Activated T-helper 17 cell treated with anti-CD3 and anti-CD28 coated beads, Interleukin-2, amount 50 U/mL, for 72 hours (primary cell): ENCODE results near the gene AP4M1. TPM values are rescaled to one million over a fixed set of nuclear protein-coding genes. Genes with fewer than 3 reads are reported as not detected.

ENCODE experiments used
- ATAC-seq: fragments of 150-1000 bp; cut with Tn5 transposase; replicated peaks from 2 replicates; pipeline ENCODE4 v1.10.0; 2021; ENCODE audit warnings: mild to moderate bottlenecking, moderate library complexity
- H3K27ac Mint-ChIP-seq: one replicate; pipeline ENCODE4 v1.8.0; 2022; ENCODE audit warnings: mixed read lengths
- H3K27me3 Mint-ChIP-seq: one replicate; pipeline ENCODE4 v1.8.0; 2022; ENCODE audit warnings: mixed read lengths
- H3K36me3 Mint-ChIP-seq: one replicate; pipeline ENCODE4 v1.8.0; 2022; ENCODE audit warnings: low read depth, mild to moderate bottlenecking, mixed read lengths
- H3K4me1 Mint-ChIP-seq: one replicate; pipeline ENCODE4 v1.8.0; 2022; ENCODE audit warnings: mixed read lengths
- H3K4me3 Mint-ChIP-seq: one replicate; pipeline ENCODE4 v1.8.0; 2022; ENCODE audit warnings: mild to moderate bottlenecking, mixed read lengths
- H3K9me3 Mint-ChIP-seq: one replicate; pipeline ENCODE4 v1.8.0; 2022; ENCODE audit warnings: mixed read lengths
- total RNA-seq, 2 donors: library from RNA; stranded (reverse); gene quantifications; one replicate each; pipeline ENCODE4 v1.2.3, GENCODE V29; 2022

The AP4M1 gene
- total RNA-seq, 2 donors from 2014 or later, result 8.2 to 12.7 TPM

DNA sequence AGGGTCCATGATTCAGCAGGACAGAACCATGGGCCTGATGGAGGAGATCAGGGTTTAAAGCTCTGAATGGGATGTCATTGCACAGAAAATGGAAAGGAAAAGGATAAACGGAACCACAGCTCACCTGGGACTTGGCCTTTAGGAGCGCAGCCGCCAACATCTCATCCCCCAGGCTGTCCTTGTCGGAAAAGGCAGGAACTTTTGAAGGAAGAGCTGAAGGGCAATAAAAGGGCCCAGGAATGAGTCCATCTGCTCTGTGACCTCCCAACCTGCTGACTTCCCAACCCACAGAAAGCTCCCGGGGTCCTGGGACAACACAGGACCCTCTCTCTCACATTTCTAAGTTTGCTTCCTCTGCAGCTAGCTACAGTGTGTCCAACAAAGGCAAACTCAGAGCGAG lies 26.0 kb upstream of the AP4M1 start:
- H3K36me3 Mint-ChIP-seq, result peaks cover 90% of the 10 kb centered on the region
- H3K4me3 Mint-ChIP-seq, result no peak overlapping the region
- no peaks in the 10 kb centered on the region for H3K27me3 Mint-ChIP-seq
- no peak overlapping the region for H3K27ac Mint-ChIP-seq
- peaks cover 14% of the 10 kb centered on the region for H3K4me1 Mint-ChIP-seq
- H3K9me3 Mint-ChIP-seq, result peaks cover 18% of the 10 kb centered on the region
- ATAC-seq, result no peak

DNA sequence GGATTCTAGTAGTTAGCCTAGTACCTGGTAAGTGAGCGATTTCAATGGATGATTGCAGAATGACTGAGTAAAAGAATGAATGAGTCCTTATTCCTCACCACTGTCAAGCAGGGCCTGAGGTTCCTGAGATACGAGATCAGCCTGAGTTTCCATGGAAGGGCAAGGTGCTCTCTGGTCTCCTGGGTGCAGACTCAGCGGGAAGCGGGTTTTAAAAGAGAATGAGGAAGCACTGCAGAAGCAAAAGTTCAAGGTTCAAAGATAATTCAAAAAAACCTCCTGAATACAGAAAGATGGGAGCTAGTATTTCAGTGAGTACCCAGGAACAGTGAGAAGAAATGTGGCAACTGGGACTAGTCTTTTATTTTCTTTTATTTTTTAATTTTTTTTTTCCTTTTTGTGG lies 24.2 kb upstream of the AP4M1 start:
- H3K4me3 Mint-ChIP-seq, result no peak overlapping the region
- H3K27ac Mint-ChIP-seq, result no peak overlapping the region
- no peak for ATAC-seq
- H3K4me1 Mint-ChIP-seq, result peaks cover 16% of the 10 kb centered on the region
- peaks cover 3% of the 10 kb centered on the region for H3K9me3 Mint-ChIP-seq
- H3K27me3 Mint-ChIP-seq, result no peaks in the 10 kb centered on the region
- H3K36me3 Mint-ChIP-seq, result peaks cover 78% of the 10 kb centered on the region

DNA sequence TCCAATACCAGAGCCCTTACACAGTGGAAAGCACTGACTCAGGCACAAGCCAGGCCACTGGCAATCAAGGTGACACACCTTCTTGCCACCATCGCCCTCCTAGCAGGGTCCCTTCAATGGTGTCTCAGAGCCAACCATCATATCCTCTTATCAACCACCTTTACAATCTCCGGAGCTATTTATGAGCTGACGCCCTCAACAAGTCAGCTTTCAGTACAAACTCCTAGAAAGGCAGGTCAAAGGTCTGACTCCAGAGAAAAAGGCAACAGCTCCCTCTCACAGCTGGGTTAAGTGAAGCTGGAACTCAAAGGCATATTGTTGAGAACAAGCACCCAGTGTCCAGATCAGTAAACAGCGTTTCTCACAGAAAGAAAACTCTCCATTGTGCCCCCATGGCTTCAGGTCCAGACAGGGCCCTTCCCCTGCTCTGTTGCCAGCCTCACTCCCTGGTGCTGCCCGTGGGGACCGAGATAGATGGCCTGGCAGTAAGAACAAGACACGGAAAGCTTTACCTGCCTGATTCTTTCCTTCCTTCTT lies 22.4 kb upstream of the AP4M1 start:
- no peak for ATAC-seq
- Mint-ChIP-seq H3K4me3 (no peak overlapping the region), H3K4me1 (peaks cover 19% of the 10 kb centered on the region), H3K9me3 (no peaks in the 10 kb centered on the region), H3K27ac (no peak overlapping the region), H3K36me3 (peaks cover 59% of the 10 kb centered on the region), H3K27me3 (no peaks in the 10 kb centered on the region)

DNA sequence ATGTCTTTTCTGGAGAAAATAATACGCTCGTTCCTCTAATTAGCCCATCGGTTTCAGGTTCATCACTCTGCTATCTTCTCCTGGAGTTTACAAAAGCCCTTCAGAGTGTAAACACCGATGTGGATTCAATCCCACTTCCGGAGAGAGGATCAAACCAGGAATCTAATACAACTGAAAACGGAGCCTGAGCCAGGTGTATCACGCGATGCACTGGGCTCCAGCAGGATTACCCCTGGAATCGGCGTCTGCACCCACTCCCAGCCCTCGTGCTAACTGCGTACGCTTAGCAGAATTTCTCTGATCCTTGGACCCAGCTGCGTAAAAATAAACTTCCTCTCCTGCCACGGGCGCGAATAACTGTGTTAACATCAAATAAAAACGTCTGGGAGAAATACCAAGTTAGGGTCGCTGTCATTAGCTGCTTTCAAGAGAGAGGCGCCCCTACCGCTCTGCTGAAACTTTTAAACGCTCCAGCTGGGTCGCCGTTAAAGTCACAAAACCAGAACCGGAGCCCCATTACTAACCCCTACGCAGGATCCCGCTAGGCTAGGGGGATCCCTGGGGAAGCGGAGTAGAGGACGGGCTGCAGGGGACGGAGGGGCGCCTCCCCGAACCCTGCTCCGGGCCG lies 20.4 kb upstream of the AP4M1 start:
- Mint-ChIP-seq H3K27me3 (no peaks in the 10 kb centered on the region), H3K36me3 (peaks cover 39% of the 10 kb centered on the region), H3K4me1 (peaks cover 19% of the 10 kb centered on the region), H3K27ac (peak overlapping the region; percentile 92), H3K9me3 (no peaks in the 10 kb centered on the region), H3K4me3 (peak overlapping the region; percentile 89)
- ATAC-seq, result no peak

DNA sequence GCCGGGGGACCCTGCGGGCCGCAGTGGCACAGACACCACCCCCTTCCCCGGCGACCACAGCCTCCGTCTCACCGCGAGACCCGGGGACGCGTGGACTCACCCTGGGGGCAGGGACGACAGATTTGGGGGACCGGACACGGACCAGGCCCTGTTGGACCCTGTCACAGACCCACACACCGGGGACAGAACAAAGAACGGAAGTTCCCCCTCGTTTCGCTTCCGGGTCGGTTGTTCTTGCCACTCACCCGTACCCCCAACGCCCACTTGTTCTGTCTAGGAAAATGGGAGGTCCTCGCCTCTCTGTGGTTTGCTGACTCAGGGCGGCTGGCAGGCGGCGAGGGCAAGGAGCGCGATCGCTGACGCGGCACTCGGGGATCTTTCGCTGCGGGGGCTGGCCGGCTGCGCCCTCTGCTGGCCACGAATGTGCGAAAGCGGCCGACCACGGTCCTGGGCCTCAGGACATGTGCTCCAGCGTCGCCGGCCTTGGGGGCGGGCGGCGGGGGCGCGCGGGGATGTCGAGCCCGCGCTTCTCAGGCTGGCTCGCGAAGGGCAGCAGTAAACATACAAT lies 19.8 kb upstream of the AP4M1 start, which contains the start of gene ZNF3:
ZNF3 (minus strand) TSS at position 189 of the 568 bp plus-strand sequence. CDS start 4,366 bp downstream, outside the sequence.
- ATAC-seq, result peak; percentile 89
- Mint-ChIP-seq H3K27ac (peak within 1 kb of the TSS; percentile 92), H3K4me1 (peaks cover 19% of the 10 kb centered on the region), H3K27me3 (no peaks in the 10 kb centered on the region), H3K36me3 (peaks cover 33% of the 10 kb centered on the region), H3K4me3 (peak within 1 kb of the TSS; percentile 89), H3K9me3 (no peaks in the 10 kb centered on the region)

DNA sequence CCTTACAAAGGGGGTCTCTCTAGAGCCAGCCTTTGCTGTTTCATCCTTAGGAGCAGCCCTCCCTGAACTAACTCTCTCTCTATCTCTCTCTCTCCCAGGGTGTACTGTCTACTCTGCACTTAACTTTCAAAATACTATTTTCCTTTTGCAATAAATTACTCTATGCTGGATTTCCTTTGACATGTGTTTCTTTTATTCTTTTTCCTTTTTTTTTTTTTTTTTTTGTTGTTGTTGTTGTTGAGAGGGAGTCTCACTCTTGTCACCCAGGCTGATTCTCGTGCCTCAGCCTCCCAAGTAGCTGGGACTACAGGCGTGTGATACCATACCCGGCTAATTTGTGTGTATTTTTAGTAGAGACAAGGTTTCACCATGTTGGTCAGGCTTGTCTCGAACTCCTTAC lies 18.5 kb upstream of the AP4M1 start:
- Mint-ChIP-seq H3K36me3 (peaks cover 24% of the 10 kb centered on the region), H3K9me3 (no peaks in the 10 kb centered on the region), H3K27me3 (no peaks in the 10 kb centered on the region), H3K4me1 (peaks cover 19% of the 10 kb centered on the region), H3K4me3 (peak overlapping the region; percentile 89), H3K27ac (peak overlapping the region; percentile 92)
- ATAC-seq, result no peak

DNA sequence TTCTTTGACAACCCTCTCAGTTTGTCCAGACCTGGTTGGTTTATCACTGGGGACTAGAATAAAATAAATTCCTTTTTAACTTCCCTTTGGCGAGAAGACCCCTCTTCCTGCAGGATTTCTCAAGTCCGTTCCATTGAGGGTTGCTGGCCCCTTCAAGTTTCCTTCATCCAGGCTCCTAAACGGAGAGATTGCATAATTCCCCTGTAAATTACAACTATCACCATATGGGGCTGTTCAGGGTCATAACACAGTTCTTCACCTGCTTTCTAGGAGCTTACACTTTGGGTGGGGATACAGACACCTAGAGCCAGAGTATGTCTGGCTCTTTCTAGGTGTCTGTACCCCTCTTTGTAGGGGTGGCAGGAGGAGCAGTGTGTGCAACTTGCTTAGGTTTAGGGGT lies 15.9 kb upstream of the AP4M1 start:
- Mint-ChIP-seq H3K27ac (no peak overlapping the region), H3K4me1 (peaks cover 21% of the 10 kb centered on the region), H3K4me3 (no peak overlapping the region), H3K36me3 (peaks cover 24% of the 10 kb centered on the region), H3K9me3 (no peaks in the 10 kb centered on the region), H3K27me3 (no peaks in the 10 kb centered on the region)
- ATAC-seq, result no peak

DNA sequence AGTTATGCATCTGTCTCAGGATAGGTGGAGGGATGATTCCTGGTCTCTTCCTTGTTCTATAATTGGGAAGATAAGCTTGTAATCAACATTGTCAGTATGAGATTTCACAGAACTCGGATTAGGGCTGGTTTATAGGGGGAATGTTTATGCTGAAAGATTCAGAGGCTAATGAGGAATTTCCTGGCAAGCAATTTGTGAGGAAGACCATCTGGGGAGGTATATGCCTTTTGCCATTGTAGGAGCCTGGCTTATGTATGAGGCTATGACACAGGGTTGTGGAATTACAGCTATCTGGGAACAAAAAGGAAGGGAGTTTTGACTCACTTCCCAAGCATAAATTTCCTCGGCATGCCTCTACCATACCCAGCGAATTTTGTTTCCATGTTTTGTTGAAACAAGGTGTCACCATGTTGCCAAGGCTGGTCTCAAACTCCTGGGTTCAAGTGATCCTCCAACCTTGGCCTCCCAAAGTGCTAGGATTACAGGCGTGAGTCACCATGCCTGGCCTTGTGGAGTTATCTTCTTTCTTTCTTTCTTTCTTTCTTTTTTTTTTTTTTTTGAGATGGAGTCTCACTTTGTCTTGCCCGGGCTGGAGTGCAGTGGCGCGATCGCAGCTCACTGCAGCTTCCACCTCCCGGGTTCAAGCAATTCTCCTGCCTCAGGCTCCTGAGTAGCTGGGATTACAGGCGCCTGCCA lies 14.2 kb upstream of the AP4M1 start:
- no peaks in the 10 kb centered on the region for H3K9me3 Mint-ChIP-seq
- H3K36me3 Mint-ChIP-seq, result peaks cover 35% of the 10 kb centered on the region
- no peak overlapping the region for H3K27ac Mint-ChIP-seq
- H3K4me1 Mint-ChIP-seq, result peaks cover 21% of the 10 kb centered on the region
- H3K27me3 Mint-ChIP-seq, result no peaks in the 10 kb centered on the region
- H3K4me3 Mint-ChIP-seq, result peak overlapping the region; percentile 19
- no peak for ATAC-seq

DNA sequence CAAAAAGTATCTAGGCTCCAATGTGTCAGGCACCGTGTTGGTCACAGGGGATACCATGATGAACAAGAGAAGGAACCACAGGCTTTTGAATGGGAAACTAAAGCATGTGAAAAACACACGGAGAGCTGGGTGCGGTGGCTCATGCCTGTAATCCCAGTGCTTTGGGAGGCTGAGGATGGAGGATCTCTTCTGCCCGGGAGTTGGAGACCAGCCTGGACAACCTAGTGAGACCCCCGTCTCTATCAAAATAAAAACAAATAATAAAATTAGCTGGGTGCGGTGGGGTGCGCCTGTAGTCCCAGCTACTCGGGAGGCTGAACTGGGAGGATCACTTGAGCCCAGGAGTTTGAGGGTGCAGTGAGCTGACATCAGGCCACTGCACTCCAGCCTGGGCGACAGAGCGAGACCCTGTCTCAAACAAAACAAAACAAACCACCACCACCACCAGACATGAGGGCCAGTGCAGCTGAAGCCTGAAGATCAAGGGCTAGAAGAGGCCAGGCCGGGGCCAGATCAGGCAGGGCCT lies 13.3 kb upstream of the AP4M1 start:
- peak overlapping the region; percentile 93 for H3K4me3 Mint-ChIP-seq
- peak overlapping the region; percentile 94 for H3K27ac Mint-ChIP-seq
- no peaks in the 10 kb centered on the region for H3K27me3 Mint-ChIP-seq
- H3K9me3 Mint-ChIP-seq, result no peaks in the 10 kb centered on the region
- ATAC-seq, result no peak
- peaks cover 45% of the 10 kb centered on the region for H3K36me3 Mint-ChIP-seq
- H3K4me1 Mint-ChIP-seq, result peaks cover 18% of the 10 kb centered on the region

DNA sequence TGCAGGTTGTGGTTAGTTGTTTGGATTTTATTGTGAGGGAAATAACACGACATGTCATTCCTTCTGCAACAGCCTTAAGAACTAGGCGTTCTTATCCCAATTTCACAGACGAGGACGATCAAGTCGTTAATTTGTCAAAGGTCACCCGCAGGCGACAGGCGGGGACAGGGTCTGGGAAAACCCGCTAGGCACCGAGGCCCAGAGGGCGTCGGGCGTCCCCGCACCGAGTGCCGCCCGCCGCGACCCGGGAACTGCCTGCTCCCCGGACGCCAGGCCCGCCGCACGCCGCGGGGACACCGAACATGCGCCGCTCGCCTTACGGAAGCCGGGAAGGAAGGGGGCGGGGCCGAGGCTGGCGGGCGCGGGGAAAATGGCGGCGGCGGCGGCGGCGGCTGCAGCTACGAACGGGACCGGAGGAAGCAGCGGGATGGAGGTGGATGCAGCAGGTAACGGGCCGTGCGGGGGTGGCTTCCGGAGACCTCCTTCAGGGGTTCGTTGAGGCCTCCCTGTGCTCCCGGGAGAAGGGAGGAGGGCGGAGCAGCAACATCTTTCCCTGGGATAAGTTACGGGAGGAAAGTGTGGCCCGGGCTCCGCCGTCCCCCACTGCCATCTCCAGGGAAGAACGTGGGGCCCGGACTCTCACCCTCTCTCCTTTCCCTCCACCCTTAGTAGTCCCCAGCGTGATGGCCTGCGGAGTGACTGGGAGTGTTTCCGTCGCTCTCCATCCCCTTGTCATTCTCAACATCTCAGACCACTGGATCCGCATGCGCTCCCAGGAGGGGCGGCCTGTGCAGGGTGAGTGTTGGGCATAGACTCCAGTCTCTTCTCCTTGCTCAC lies 12.6 kb upstream of the AP4M1 start, which contains the start of gene COPS6:
COPS6 (plus strand) TSS at position 349 of the 837 bp plus-strand sequence; CDS start at position 371, 22 bp downstream.
- ATAC-seq, result peak; percentile 84
- peaks cover 18% of the 10 kb centered on the region for H3K4me1 Mint-ChIP-seq
- no peaks in the 10 kb centered on the region for H3K9me3 Mint-ChIP-seq
- H3K36me3 Mint-ChIP-seq, result peaks cover 52% of the 10 kb centered on the region
- no peaks in the 10 kb centered on the region for H3K27me3 Mint-ChIP-seq
- H3K4me3 Mint-ChIP-seq, result peak within 1 kb of the TSS; percentile 93
- H3K27ac Mint-ChIP-seq, result peak within 1 kb of the TSS; percentile 94

DNA sequence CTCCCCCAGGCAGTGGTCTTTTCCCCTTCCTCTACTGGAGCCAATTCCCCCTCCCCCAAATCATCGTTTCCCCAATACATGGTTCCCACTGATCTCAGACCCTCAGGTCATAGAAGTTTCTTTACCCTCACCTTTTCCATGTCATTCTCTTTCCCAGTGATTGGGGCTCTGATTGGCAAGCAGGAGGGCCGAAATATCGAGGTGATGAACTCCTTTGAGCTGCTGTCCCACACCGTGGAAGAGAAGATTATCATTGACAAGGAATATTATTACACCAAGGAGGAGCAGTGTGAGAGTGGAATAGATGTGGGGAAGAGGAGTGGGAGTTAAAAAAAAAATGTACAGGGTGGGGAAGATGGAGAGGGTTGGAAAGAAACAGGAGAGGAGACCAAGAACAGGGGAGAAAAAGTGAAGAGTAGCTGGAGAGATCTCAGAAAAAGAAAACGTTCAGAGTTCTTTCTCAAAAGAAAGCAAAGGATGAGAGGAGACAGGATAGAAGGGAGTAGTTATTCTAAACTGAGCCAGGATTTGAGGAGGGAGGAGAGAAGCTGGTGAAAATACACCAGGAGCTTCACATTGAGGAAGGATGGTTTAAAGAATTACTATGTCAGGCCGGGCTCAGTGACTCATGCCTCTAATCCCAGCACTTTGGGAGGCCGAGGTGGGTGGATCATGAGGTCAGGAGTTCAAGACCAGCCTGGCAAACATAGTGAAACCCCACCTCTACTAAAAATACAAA lies 11.8 kb upstream of the AP4M1 start:
- Mint-ChIP-seq H3K4me1 (peaks cover 18% of the 10 kb centered on the region), H3K27me3 (no peaks in the 10 kb centered on the region), H3K36me3 (peaks cover 60% of the 10 kb centered on the region), H3K27ac (peak overlapping the region; percentile 94), H3K4me3 (peak overlapping the region; percentile 93), H3K9me3 (no peaks in the 10 kb centered on the region)
- no peak for ATAC-seq

DNA sequence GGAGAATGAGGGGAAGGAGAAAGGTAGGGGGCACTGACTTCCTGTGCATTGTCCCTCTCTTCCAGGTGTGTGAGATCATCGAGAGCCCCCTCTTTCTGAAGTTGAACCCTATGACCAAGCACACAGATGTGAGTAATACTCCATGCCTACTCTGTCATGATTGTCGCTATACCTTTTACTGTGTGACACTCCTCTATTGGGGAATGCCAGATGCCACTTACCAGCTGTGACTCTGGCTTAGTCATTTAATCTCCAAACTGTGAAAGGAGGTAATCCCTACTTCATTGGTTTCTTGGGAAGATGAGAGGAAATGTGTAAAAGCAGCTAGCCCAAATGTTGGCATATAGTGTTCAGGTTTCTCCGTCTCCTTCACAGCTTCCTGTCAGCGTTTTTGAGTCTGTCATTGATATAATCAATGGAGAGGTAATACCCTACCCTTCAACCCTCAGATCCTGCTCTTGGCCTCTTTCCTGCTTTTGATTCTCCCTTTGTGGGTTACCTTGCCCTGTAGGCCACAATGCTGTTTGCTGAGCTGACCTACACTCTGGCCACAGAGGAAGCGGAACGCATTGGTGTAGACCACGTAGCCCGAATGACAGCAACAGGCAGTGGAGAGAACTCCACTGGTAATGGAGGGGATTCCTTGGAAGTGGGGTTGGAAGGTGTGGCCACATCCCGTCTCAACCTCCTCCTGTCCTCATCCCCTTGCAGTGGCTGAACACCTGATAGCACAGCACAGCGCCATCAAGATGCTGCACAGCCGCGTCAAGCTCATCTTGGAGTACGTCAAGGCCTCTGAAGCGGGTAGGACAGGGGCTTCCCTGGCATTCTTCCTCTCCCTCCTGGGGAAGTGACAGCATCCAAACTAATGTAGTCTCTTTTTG lies 10.7 kb upstream of the AP4M1 start:
- H3K27me3 Mint-ChIP-seq, result no peaks in the 10 kb centered on the region
- ATAC-seq, result no peak
- peak overlapping the region; percentile 63 for H3K27ac Mint-ChIP-seq
- peaks cover 18% of the 10 kb centered on the region for H3K4me1 Mint-ChIP-seq
- no peaks in the 10 kb centered on the region for H3K9me3 Mint-ChIP-seq
- H3K36me3 Mint-ChIP-seq, result peaks cover 71% of the 10 kb centered on the region
- peak overlapping the region; percentile 93 for H3K4me3 Mint-ChIP-seq
